SW480 (cell line): ENCODE measurements around the gene POLR2C.
"Not testable (repeated sequence)": the region's sequence is repeated elsewhere in the genome, so short reads cannot be mapped to it uniquely, and the experiment has no call there.

Experiments
- DNase-seq: peaks from one replicate; pipeline ENCODE4 v3.0.0-alpha.2; 2016; ENCODE audit warnings: low spot score

The POLR2C gene

DNA sequence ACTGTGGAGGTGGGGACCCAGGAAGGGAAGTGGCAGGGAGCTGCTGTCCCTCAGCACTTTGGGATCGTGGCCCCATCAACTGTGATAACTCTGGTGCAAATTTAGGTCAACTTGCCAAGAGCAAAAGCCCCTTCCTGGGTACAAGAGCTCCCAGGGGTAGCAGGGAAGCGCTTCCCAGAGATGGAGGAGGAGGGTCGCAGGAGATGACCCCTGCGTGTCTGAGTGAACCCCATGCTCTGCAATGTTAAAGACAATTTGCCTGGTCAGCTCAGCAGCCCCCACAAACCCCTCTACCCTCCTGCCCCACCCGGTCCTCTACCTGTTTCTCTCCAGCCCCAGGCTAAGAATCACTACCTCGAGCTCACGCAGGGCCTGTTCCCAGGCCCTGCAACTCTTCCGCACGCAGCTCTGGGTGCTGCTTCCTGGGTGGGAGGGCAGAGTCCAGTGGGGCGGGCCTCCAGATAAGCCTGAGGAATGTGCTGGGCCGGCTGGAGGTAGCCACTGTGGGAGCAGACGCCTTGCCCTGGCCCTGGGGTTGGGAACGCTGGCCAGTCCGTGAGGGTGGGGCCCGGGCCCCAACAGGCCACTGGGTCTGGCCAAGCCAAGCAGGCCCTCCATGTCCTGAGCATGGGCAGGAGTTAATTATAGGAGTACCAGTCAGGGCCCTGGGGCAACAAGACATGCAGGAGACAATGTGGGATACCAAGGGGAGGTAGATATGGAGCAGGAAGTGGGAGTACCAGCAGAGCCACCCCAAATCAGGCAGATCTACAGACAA lies 17.7 kb downstream of the POLR2C start:
- DNase-seq = peak; percentile 73

DNA sequence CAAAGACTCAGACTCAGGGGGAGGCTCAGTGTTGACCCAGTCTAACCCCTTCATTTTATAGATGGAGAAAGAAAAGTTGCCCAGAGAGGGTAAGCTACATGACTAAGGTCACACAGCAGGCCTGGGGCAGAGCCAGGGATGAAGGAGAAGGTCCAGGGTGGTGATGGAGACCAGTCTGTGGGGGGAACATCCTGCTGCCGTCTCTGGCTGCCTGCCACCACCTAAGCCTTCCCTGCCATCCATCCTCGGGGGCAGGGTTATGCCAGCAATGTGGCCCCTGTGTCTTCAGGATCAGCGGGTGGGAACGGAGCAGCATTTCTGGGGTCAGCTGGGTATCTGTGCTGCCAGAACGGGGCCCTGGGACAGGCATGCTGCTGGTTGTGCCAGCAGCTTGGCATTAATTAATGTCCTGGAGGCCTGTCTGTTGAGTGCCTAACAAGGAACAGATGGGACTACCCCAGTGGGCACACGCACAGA lies 18.3 kb downstream of the POLR2C start:
- no peak for DNase-seq

DNA sequence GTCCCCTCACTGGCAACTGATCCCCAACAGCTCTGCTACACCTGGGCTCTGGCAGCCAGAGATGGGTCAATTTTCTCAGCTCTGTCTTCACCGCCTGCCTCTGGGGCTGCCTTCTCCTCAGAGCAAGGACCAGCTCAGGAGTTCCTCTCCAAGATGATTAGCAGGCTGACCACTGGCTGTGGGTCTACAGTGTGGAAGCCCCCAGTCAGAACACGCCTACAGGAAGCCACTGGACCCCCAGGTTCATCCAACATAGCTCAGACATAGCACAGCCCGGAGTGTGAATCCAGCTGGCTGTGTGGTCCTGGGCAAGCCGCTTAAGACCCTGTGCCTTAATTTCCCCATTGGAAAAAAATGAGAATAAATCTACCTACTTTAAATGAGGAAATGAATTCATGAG lies 18.9 kb downstream of the POLR2C start:
- no peak for DNase-seq

DNA sequence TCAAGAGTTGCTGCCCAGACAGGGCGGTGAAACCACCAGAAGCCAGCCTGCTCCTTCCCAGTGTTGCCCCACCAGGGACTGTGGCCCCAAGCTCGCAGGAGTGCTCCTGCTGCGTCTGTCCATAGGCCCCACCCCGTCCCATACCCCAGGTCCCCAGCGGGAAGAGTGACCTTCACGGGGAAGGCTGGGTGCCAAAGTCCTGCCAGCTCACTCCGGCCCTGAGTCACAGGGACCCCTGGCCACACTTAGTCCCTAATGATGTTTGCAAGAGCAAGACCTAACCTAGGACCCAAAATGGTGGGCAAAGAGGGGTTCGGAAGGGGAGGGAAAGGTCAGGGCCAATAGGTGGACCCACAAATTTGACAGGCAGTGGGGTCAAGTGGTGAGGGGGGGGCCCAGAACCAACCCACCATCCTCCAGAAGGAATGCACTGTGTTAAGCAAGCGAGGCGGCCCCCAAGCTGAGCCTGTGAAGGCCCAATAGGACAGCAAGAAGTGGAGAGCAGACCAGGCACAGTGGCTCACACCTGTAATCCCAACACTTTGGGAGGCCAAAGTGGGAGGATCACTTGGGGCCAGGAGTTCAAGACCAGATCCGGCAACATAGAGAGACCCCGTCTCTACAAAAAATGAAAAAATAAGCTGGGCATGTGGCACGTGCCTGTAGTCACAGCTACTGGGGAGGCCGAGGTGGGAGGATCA lies 20.5 kb downstream of the POLR2C start:
- no peak for DNase-seq

DNA sequence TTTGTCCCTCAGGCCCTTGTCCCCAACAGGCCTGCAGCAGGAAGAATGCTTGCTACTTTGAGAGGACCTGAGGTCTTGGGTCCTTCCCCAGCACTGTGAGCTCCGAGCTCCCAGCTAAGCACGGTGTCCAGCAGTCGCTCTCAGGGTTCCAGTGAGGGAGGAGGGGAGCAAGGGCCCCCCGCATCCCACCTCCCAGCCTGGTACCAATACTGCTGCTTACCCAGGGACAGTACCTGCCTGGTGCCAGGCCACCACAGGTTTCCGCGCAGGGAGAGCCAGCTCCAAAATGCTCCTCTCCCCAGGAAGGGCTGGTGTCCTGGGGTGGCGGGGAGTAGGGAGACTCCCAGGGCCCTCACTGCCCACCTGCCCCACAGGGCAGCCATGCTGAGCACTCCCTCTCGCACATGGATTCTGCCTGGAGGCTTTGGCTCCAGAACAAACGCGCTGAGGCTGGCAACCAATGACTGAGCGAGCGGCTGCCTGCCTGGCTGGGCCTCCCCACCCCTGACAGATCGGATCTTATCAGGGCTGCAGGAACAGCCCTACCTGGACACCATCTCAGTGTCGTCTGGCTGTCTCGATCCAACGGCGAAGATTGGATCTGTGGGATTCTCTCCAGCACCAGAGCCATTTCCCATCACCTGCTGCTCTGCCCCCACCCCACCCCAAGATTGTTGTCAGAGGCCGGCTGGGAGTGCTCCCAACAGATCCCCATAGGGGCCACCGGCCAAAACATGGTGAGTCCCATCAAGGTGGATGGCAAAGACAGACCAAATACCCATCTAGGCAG lies 21.4 kb downstream of the POLR2C start:
- DNase-seq = no peak

DNA sequence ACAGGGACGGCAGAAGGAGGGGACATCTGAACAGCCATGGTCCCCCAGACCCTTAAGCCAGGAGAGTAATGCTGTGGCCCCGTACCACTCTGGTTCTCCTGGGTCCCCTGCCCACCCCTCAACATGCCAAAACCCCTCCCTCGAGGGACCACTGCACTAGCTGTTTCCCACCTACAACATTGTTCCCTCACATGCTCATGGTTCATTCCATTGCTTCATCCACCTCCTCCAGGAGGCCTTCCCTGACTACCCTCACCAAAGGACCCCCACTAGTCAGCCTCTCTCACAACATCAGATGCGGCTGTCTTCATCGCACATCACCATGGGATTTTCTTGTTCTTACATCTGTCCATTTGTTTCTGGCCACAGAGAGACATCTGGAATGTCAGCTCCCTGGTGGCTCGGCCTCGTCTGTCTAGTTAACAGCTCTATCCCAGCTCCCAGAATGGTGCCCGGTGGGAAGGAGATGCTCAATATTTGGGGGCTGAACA lies 22.1 kb downstream of the POLR2C start:
- no peak for DNase-seq

DNA sequence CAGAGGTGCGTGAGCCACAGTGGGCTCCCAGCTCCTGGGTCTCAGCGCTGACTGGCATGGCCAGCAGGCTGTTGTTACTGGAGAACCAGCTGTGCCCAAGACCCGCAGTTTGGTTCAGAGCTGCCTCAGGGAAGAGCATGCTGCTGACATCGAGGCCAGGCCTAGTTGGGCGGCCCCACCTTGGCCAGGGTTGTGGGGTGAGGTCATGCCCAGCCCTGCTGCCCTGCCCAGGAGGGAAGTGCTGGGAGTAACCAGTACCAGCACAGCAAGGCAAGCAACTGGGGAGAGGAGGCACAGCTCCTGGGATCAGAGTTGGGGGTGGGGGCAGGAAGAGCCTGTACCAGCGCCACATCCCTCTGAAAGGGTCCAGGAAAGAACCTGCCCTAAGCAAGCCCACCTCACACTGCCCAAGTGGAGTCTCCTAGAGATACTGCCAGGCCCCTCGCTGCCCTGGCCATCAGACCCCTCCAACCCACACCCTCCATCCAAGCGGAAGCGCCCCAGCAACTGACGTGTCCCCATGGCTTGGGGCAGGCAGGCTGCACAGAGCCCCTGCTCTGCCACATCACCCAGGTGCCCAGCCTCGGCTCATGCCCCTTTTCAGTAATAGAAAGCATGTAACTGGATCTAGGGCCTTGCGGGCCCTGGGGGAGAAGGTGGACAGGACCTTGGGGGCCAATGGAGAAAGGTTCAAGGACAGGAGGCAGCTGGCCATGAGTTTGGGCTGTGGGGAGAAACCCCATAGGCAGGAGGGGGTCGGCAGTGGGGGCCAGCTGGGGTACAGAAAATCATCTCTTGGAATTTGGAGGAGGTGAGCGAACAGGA lies 22.8 kb downstream of the POLR2C start:
- DNase-seq = no peak

DNA sequence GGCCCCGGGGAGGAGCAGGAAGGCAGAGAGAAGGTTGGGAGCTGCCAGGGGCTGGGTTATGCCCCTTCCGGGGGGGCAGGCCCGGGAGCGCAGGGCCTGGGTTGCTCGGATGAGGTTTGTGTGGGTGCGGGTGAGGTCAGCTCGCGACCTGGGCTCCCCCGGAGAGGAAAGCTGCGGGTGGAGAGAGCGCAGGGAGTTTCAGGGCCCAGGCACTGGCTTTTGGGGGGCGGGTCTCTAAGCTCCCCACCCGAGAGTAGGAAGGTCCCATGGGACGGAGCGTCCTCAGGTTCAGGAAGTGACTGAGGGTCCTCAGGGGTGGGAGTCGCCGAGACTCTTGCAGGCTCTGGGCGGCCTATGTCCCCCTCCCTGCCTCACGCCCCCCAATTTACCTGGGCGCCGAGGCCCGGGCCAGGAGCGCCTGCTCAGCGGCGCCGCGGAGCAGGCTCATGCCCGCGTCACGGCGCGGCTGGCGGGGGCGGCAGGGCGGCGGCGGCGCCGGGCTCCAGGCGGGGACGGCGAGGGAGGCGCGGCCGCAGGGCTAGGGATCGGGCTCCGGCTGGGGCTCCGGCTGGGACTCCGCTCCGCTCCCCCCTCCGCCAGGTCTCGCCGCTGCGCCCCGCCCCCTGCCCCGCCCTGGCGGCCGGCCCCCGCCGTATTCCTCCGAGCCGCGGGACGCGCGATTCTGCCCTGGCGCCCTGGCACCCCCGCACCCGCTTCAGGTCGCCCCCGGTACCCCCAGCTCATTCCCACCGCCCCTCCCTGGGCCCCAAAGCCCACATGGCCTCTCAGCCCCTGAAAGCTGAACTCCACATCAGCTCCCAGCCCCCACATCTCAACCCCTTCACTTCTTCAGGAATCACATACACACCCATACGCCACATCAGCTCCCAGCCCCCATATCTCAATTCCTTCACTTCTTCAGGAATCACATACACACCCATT lies 23.7 kb downstream of the POLR2C start, which contains the start of gene DOK4:
DOK4 (minus strand) TSS at position 578 of the 942 bp plus-strand sequence. CDS start 6,986 bp downstream, outside the sequence.
- DNase-seq = peak; percentile 72

DNA sequence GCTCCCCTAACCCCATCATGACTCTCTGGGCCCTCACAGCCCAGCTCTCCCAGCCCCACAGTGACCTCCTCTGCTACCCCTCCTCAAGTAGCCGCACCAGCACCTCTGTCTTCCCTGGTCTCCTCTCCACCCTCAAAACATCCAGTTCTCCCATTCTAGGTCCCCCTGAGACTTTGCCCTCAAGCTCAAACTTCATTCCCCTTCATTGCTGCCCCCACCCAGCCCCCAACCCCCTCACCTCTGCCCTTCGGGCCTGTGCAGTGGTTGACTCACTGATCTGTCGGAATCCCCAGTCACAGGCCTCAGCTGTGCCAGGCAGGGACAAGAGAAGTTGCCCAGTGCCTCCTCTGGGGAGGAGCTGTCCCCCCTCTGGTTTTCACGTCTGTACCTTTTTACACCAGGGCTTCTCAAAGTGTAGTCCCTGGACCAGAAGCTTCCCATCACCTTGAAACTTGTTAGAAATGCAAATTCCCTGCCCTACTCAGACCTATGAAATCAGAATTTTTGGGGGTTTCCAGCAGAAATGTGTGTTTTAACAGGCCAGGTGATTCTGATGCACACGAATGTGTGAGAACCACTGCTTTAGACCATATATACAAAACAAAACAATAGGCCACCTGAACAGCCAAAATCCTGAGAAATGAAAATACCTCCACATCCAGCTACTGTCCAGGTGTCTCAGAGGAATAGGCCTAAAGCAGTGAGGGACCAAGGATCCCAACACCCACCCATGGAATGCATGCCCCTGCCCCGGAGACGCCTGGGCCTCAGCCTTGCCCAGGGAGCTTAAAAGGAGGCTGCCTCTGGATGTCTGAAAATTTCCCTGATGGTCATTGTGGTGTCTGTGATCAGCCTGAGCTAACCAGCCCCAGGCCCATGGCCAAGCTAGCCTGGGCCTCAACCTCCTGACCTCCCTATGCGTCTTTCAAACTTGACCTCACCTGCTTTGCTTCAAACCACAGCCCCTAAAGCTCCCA lies 24.7 kb downstream of the POLR2C start:
- DNase-seq = no peak

DNA sequence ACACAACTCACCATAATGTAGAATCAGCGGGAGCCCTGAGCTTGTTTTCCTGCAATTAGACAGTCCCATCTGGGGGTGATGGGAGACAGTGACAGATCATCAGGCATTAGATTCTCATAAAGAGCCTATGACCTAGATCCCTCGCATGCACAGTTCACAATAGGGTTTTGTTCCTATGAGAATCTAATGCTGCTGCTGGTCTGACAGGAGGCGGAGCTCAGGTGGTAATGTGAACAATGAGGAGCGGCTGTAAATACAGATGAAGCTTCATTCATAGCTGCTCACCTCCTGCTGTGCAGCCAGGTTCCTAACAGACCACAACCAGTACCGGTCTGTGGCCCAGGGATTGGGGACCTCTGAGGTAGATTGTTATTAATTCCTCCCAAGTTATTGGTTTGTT lies 26.8 kb downstream of the POLR2C start:
- no peak for DNase-seq

DNA sequence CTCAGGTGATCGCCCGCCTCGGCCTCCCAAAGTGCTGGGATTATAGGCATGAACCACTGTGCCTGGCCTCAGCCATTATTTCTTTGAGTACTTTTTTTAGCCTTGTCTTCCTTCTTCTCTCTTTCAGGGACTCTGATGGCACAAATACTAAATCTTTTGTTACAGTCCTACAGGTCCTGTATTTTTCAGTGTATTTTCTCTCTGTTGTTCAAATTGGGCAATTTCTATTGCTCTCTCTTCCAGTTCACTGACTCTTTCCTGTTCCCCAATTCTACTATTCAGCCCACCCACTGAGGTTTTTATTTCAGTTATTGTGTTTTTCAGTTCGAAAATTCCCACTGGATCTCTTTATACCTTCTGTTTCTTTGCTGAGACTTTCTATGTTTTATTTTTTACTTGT lies 31.3 kb downstream of the POLR2C start:
- DNase-seq = no peak

DNA sequence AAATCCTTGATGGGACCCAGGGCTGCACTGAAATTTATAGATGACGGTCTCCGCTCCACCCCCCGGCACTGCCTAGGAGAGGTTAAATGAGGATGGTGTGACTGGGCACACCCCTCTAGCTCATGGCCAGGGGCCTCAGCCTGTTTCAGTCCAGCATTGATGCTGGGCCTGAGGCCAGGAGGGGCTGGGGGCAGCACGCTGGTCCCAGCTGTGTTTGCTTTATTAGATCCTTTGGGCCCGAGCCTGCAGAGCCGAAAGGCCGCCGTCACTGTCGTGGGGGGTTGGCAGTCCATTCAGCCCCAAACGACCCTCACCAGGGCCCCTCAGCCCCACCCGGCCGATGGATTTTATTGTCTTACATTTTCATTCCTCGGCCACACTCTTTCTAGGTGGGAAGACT lies 34.6 kb downstream of the POLR2C start:
- DNase-seq = no peak

DNA sequence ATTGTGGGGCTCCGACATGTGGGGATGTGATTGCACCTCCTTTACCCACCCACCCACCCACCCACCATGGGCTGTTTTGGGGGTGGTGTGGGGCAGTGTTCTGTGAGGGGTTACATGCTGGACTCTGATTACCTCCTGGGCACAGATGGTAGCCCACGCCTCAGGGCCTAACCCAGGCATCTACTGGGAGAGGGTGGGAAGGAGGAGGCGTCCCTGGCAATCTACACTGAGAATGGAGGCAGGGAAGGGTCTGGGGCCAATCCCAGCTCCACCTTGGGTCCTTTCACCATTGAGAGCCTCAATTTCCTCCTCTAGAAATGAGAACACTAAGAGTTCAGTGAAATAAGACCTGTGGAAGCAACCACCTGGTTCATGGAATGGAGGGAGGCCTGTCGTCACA lies 35.6 kb downstream of the POLR2C start:
- DNase-seq = no peak

DNA sequence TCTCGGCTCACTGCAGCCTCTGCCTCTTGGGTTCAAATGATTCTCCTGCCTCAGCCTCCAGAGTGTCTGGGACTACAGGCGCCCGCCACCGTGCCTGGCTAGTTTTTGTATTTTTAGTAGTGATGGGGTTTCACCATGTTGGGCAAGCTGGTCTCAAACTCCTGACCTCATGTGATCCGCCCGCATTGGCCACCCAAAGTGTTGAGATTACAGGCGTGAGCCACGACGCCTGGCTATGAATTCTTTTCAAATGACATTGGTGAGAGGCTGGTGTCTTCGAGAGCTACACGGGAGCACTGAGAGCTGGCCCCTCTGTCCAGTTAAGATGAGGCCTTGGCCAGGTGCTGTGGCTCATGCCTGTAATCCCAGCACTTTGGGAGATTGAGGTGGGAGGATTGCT lies 37.5 kb downstream of the POLR2C start:
- DNase-seq = not testable (repeated sequence)

DNA sequence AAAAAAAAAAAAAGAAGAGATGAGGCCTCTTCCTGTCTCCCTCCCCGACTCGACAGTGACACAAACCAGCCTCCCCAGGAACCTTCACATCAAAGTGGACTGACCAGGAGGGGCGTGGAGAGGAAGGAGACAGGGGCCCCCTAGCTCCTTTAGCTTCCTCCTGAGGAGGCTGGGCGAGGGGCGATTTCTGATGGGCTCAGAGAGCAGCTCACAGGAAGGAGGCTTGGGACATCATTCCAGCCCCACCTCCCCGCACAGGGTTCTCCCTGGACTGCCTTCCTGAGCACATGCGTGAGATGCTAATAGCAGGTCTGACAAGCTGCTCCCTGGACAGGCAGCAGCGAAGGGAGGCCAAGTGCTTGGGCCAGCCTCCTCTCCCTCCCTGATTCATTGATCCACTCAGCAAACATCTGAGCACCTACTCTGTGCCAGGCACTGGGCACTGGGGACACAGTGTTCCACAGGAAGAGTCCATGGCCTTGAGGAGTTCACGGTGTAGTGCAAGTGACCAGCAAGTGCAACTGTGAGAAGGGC lies 38.2 kb downstream of the POLR2C start:
- DNase-seq = no peak

DNA sequence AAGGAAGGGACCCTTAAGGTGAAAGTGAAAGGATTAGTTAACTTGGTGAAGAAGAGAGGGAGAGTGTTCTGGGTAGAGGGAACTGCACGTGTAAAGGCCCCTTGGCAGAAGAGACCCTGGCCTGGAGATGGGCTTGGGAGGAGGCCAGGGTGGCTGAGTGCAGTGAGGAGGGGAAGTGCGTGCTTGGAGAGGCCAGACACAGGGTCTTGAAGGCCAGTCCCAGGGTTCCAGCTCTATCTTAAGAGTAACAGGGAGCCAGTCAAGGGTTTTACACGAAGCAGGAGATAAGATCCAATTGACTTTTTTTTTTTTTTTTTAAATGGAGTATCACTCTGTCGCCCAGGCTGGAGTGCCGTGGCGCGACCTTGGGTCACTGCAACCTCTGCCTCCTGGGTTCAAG lies 39.0 kb downstream of the POLR2C start:
- DNase-seq = no peak

DNA sequence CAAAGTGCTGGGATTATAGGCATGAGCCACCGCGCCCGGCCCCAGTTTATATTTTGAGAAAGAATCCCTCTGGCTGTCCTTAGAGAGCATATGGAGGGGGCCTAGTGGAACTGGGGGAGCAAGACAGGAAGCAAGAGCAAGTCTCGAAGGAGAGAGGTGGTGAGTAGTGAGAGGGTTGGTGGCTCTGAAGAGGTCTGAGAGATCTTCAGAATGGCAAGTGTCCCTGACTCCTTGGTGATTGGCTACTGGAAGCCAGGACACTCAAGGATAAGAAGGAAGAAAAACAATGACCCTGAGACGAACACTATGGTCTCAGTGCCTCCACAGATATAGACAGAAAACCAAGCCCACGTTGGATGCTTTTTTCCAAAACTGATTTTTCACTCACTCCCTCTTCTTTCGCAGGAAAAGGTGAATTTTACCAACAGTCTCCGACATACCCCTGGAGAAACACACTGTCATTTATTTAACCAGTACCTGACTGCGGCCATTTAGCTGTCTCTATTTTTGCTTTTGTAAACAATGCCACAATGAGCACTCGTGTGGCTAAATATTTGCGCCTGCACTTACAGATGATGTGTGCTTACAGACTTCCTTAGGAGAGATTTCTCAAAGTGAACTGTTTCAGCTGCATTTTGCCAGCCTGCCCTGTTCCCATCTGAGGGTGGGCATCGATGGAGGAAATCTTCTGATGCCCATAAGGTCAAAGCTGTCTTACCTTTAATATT lies 39.7 kb downstream of the POLR2C start:
- DNase-seq = no peak

DNA sequence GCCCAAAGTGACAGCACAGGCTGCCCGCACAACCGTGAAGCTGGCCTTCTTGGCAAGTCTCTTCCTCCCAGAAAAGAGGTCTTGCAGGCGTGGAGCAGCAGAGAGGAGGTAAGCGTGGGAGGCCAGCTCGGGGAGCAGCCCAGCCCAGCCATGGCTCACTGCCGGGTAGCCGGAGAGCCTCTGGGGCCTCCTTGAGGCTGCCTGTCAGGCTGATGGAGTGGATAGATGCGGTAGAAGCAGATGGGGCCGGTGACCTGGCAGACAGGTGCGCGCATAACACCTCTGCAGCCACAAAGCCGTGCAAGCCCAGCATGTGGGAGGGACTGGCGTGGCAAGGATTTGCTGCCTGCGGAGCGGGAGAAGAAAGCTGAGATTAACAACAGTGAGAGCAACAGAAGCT lies 40.9 kb downstream of the POLR2C start:
- no peak for DNase-seq
